ENCODE results near the gene FBXW7. TPM values are rescaled to one million over a fixed set of nuclear protein-coding genes. Genes with fewer than 3 reads are reported as not detected.

Gene FBXW7
- total RNA-seq, 1 experiment from 2014 or later = 23.0 TPM

DNA sequence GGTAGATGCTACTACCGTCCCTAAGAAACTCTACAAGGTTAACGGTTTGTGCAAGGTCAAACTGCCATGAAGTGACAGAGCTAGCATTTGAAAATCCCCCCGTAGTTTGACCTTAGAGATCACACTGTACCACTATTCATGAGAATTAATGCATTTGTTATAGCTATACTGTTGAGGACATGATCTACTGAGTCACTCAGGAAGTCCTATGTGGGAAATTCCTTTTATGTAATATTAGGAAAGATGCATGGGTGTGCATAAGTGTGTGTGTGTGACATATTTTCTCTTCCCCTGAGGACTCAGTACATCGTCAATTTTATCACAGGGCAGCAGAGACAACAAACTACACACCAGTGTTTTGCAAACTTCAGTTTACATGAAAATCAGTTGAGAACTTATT, 141.1 kb downstream of the FBXW7 start:
- BruUV-seq (replicated peaks) = no TSS peak

More for the DNA sequence above, 141.1 kb downstream of the FBXW7 start:
- no peak for TF ChIP-seq POLR2A (IDR thresholded peaks at IDR 0.05; ENCODE audit: borderline replicate concordance, extremely low read depth, insufficient read depth, insufficient read length)
- TF ChIP-seq CBX3 (IDR thresholded peaks at IDR 0.05; ENCODE audit: low read depth) = no peak
- TF ChIP-seq, protein P1, sequence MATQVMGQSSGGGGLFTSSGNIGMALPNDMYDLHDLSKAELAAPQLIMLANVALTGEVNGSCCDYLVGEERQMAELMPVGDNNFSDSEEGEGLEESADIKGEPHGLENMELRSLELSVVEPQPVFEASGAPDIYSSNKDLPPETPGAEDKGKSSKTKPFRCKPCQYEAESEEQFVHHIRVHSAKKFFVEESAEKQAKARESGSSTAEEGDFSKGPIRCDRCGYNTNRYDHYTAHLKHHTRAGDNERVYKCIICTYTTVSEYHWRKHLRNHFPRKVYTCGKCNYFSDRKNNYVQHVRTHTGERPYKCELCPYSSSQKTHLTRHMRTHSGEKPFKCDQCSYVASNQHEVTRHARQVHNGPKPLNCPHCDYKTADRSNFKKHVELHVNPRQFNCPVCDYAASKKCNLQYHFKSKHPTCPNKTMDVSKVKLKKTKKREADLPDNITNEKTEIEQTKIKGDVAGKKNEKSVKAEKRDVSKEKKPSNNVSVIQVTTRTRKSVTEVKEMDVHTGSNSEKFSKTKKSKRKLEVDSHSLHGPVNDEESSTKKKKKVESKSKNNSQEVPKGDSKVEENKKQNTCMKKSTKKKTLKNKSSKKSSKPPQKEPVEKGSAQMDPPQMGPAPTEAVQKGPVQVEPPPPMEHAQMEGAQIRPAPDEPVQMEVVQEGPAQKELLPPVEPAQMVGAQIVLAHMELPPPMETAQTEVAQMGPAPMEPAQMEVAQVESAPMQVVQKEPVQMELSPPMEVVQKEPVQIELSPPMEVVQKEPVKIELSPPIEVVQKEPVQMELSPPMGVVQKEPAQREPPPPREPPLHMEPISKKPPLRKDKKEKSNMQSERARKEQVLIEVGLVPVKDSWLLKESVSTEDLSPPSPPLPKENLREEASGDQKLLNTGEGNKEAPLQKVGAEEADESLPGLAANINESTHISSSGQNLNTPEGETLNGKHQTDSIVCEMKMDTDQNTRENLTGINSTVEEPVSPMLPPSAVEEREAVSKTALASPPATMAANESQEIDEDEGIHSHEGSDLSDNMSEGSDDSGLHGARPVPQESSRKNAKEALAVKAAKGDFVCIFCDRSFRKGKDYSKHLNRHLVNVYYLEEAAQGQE (IDR thresholded peaks at IDR 0.05; ENCODE audit: low read depth) = no peak
- TF ChIP-seq EZH2phosphoT487 (IDR thresholded peaks at IDR 0.05; ENCODE audit: borderline replicate concordance) = no peak
- no peak for TF ChIP-seq SRF (IDR thresholded peaks at IDR 0.05; ENCODE audit: low read depth)
- TF ChIP-seq ZNF274 (IDR thresholded peaks at IDR 0.05; ENCODE audit: low read depth, low read length) = no peak
- TF ChIP-seq, protein P2, sequence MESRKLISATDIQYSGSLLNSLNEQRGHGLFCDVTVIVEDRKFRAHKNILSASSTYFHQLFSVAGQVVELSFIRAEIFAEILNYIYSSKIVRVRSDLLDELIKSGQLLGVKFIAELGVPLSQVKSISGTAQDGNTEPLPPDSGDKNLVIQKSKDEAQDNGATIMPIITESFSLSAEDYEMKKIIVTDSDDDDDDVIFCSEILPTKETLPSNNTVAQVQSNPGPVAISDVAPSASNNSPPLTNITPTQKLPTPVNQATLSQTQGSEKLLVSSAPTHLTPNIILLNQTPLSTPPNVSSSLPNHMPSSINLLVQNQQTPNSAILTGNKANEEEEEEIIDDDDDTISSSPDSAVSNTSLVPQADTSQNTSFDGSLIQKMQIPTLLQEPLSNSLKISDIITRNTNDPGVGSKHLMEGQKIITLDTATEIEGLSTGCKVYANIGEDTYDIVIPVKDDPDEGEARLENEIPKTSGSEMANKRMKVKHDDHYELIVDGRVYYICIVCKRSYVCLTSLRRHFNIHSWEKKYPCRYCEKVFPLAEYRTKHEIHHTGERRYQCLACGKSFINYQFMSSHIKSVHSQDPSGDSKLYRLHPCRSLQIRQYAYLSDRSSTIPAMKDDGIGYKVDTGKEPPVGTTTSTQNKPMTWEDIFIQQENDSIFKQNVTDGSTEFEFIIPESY (IDR thresholded peaks at IDR 0.05; ENCODE audit: extremely low read depth, insufficient replicate concordance, low read length) = no peak
- TF ChIP-seq JUND (IDR thresholded peaks at IDR 0.05) = no peak
- no peak for TF ChIP-seq EGR1 (IDR thresholded peaks at IDR 0.05; ENCODE audit: low read depth)
- TF ChIP-seq, protein P3, sequence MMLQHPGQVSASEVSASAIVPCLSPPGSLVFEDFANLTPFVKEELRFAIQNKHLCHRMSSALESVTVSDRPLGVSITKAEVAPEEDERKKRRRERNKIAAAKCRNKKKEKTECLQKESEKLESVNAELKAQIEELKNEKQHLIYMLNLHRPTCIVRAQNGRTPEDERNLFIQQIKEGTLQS (IDR thresholded peaks at IDR 0.05) = no peak
- no peak for TF ChIP-seq POLR2AphosphoS5 (IDR thresholded peaks at IDR 0.05; ENCODE audit: low read depth, low read length)
- no peak for TF ChIP-seq YY1 (IDR thresholded peaks at IDR 0.05; ENCODE audit: extremely low read depth, insufficient replicate concordance, low read depth, low read length)
- TF ChIP-seq, protein P4, sequence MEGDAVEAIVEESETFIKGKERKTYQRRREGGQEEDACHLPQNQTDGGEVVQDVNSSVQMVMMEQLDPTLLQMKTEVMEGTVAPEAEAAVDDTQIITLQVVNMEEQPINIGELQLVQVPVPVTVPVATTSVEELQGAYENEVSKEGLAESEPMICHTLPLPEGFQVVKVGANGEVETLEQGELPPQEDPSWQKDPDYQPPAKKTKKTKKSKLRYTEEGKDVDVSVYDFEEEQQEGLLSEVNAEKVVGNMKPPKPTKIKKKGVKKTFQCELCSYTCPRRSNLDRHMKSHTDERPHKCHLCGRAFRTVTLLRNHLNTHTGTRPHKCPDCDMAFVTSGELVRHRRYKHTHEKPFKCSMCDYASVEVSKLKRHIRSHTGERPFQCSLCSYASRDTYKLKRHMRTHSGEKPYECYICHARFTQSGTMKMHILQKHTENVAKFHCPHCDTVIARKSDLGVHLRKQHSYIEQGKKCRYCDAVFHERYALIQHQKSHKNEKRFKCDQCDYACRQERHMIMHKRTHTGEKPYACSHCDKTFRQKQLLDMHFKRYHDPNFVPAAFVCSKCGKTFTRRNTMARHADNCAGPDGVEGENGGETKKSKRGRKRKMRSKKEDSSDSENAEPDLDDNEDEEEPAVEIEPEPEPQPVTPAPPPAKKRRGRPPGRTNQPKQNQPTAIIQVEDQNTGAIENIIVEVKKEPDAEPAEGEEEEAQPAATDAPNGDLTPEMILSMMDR (IDR thresholded peaks at IDR 0.05 in 2 of 3, conservative IDR thresholded peaks at IDR 0.05 in 1 of 3; ENCODE audit: borderline replicate concordance in 1 of 3, insufficient read depth in 1 of 3, low read depth in 2 of 3, low read length in 2 of 3) = no peak
- TF ChIP-seq RAD21 (IDR thresholded peaks at IDR 0.05; ENCODE audit: low read depth) = no peak
- TF ChIP-seq ZFX (IDR thresholded peaks at IDR 0.05) = no peak
- TF ChIP-seq SP1 (IDR thresholded peaks at IDR 0.05; ENCODE audit: low read depth) = no peak
- TF ChIP-seq SIN3A (IDR thresholded peaks at IDR 0.05; ENCODE audit: low read depth) = no peak
- TF ChIP-seq EZH2 (IDR thresholded peaks at IDR 0.05) = no peak
- H3K9ac ChIP-seq (ENCODE audit: low read length) = no peak overlapping the region
- no peaks in the 10 kb centered on the region for H3K27me3 ChIP-seq (ENCODE audit: insufficient read depth, low read length)
- H3K36me3 ChIP-seq (ENCODE audit: control insufficient read depth in 1 of 2, insufficient read depth in 2 of 2, low read length in 2 of 2) = no peaks in the 10 kb centered on the region
- H3K4me2 ChIP-seq (ENCODE audit: low read length) = no peak overlapping the region
- H4K20me1 ChIP-seq (ENCODE audit: insufficient read depth) = no peaks in the 10 kb centered on the region
- ATAC-seq (no peak), DNase-seq (ENCODE audit: low read depth, low spot score) (no peak)
- RAD21 ChIA-PET (ENCODE audit: low non-redundant PET in 1 of 2, low total read pairs in 2 of 2, uncharacterized antibody in 2 of 2, unreplicated experiment in 2 of 2) = no interaction called here
- CTCF ChIA-PET = interaction anchor here (0.8 kb wide), 1 partner anchor 8 kb away, joined by 3 read pairs; no protein-coding TSS in a partner anchor
- no peak overlapping the region for H3K27ac ChIP-seq (ENCODE audit: low read depth, low read length)
- no peaks in the 10 kb centered on the region for H3K9me3 ChIP-seq (ENCODE audit: control insufficient read depth in 1 of 2, insufficient read depth in 1 of 2, low read depth in 1 of 2, low read length in 2 of 2)
- H3K79me2 ChIP-seq (ENCODE audit: insufficient read depth, low read length) = peaks cover 31% of the 10 kb centered on the region
- intact Hi-C loops (cut with micrococcal nuclease) = loop anchor here (10.0 kb wide), 2 partner anchors 860 to 1280 kb away; no protein-coding TSS in a partner anchor
- H2AFZ ChIP-seq (ENCODE audit: low read depth, low read length, poor library complexity, severe bottlenecking) = no peak overlapping the region
- H3K9me2 ChIP-seq (ENCODE audit: insufficient read depth) = no peaks in the 10 kb centered on the region
- no peak overlapping the region for H3K4me3 ChIP-seq (replicated peaks in 1 of 2; ENCODE audit: low read depth in 1 of 2, low read length in 2 of 2)
- POLR2A ChIA-PET = no interaction called here
- peaks cover 0 to 3% of the 10 kb centered on the region in 2 experiments; a peak in 1 of 4 replicates for H3K4me1 ChIP-seq (ENCODE audit: control insufficient read depth in 1 of 2, insufficient read depth in 2 of 2, low read length in 2 of 2)

Measured in HCT116 (cell line).